Nephron (organoid): Measurements from ENCODE around the gene IQSEC1.

ENCODE experiments used
- H3K27ac Mint-ChIP-seq, 3 experiments: 2 replicates each; pipeline ENCODE4 v1.8.0; 2020; ENCODE audit warnings: mixed read lengths in 3 of 3, mild to moderate bottlenecking in 2 of 3, moderate library complexity in 1 of 3
- H3K27me3 Mint-ChIP-seq: 2 replicates; pipeline ENCODE4 v1.8.0; 2021; ENCODE audit warnings: low read depth, mild to moderate bottlenecking, moderate library complexity, mixed read lengths
- H3K36me3 Mint-ChIP-seq: 2 replicates; pipeline ENCODE4 v1.8.0; 2020; ENCODE audit warnings: low read depth, mixed read lengths
- H3K4me1 Mint-ChIP-seq: 2 replicates; pipeline ENCODE4 v1.8.0; 2020; ENCODE audit warnings: mixed read lengths
- H3K4me3 Mint-ChIP-seq, 3 experiments: 2 replicates each; pipeline ENCODE4 v1.8.0; 2020; ENCODE audit warnings: mild to moderate bottlenecking in 3 of 3, mixed read lengths in 3 of 3, moderate library complexity in 2 of 3
- H3K9me3 Mint-ChIP-seq: 2 replicates; pipeline ENCODE4 v1.8.0; 2020; ENCODE audit warnings: mixed read lengths
- CTCF ChIP-seq, 3 experiments: fragments of 200-600 bp; sonication (generic); IDR thresholded peaks; one replicate each; pipeline ENCODE4 v1.5.0; 2021; ENCODE audit warnings: antibody characterized with exemption in 3 of 3; ENCODE audit not compliant: unreplicated experiment in 3 of 3

The IQSEC1 gene

GRCh38 chr3:12969486-12969885, 103.7 kb downstream of the IQSEC1 start:
- no peak for TF ChIP-seq CTCF (IDR thresholded peaks at IDR 0.05; ENCODE audit: unreplicated experiment in 3 of 3)
- Mint-ChIP-seq H3K27me3 (peaks cover 3% of the 10 kb centered on the region), H3K9me3 (no peaks in the 10 kb centered on the region), H3K4me3 (peak overlapping the region; percentile 59 to 87 (median 60)), H3K27ac (peak overlapping the region; percentile 58 to 93 (median 89)), H3K36me3 (no peaks in the 10 kb centered on the region), H3K4me1 (peaks cover 76% of the 10 kb centered on the region)

GRCh38 chr3:12968541-12968940, 104.7 kb downstream of the IQSEC1 start:
- Mint-ChIP-seq H3K27me3 (peaks cover 3% of the 10 kb centered on the region), H3K9me3 (no peaks in the 10 kb centered on the region), H3K4me3 (peak overlapping the region; percentile 78 to 87 (median 87)), H3K36me3 (no peaks in the 10 kb centered on the region), H3K4me1 (peaks cover 82% of the 10 kb centered on the region), H3K27ac (peak overlapping the region; percentile 58 to 80 (median 66))
- no peak for TF ChIP-seq CTCF (IDR thresholded peaks at IDR 0.05; ENCODE audit: unreplicated experiment in 3 of 3)

GRCh38 chr3:12967606-12968351, 105.5 kb downstream of the IQSEC1 start:
- Mint-ChIP-seq H3K9me3 (no peaks in the 10 kb centered on the region), H3K36me3 (no peaks in the 10 kb centered on the region), H3K27ac (peak overlapping the region; percentile 58 to 95 (median 66)), H3K4me3 (peak overlapping the region; percentile 78 to 87 (median 87)), H3K4me1 (peaks cover 82% of the 10 kb centered on the region), H3K27me3 (no peaks in the 10 kb centered on the region)
- TF ChIP-seq CTCF (IDR thresholded peaks at IDR 0.05; ENCODE audit: unreplicated experiment in 3 of 3): no peak

- H3K4me3 Mint-ChIP-seq: peak overlapping the region; percentile 95 to 100 (median 98)
- H3K4me1 Mint-ChIP-seq: peaks cover 86% of the 10 kb centered on the region
- H3K9me3 Mint-ChIP-seq: no peaks in the 10 kb centered on the region
- H3K27ac Mint-ChIP-seq: peak overlapping the region; percentile 88 to 96 (median 89)
- no peaks in the 10 kb centered on the region for H3K36me3 Mint-ChIP-seq
- H3K27me3 Mint-ChIP-seq: no peaks in the 10 kb centered on the region
- TF ChIP-seq CTCF (IDR thresholded peaks at IDR 0.05; ENCODE audit: unreplicated experiment in 3 of 3): no peak
Observed at GRCh38 chr3:12966847-12967605, 106.2 kb downstream of the IQSEC1 start.

- peak overlapping the region; percentile 95 to 100 (median 98) for H3K4me3 Mint-ChIP-seq
- H3K27ac Mint-ChIP-seq: peak overlapping the region; percentile 88 to 96 (median 89)
- no peak for TF ChIP-seq CTCF (IDR thresholded peaks at IDR 0.05; ENCODE audit: unreplicated experiment in 3 of 3)
- H3K36me3 Mint-ChIP-seq: no peaks in the 10 kb centered on the region
- peaks cover 92% of the 10 kb centered on the region for H3K4me1 Mint-ChIP-seq
- no peaks in the 10 kb centered on the region for H3K27me3 Mint-ChIP-seq
- H3K9me3 Mint-ChIP-seq: no peaks in the 10 kb centered on the region
Observed at GRCh38 chr3:12965999-12966846, 107.0 kb downstream of the IQSEC1 start.
